T-helper 17 cell (primary cell): Measurements from ENCODE around the gene HSFX3. TPM values are rescaled to one million over a fixed set of nuclear protein-coding genes. Genes with fewer than 3 reads are reported as not detected.
"Not testable (repeated sequence)": the region's sequence is repeated elsewhere in the genome, so short reads cannot be mapped to it uniquely, and the experiment has no call there.

Experiments used
- ATAC-seq: fragments of 150-1000 bp; cut with Tn5 transposase; 2 replicates; pipeline ENCODE4 v1.10.0; 2021; ENCODE audit warnings: mild to moderate bottlenecking, moderate library complexity
- DNase-seq, 3 donors: peaks; one replicate each; pipeline versions ENCODE4 v3.0.0 to v3.0.0-alpha.2; 2020 to 2021
- H3K9me3 ChIP-seq: one replicate; pipeline ENCODE4 v1.7.0; 2013; ENCODE audit warnings: low read length, mild to moderate bottlenecking; ENCODE audit not compliant: control insufficient read depth, poor library complexity, severe bottlenecking
- H3K27ac Mint-ChIP-seq: one replicate; pipeline ENCODE4 v1.8.0; 2022; ENCODE audit warnings: mild to moderate bottlenecking, moderate library complexity, mixed read lengths
- H3K27me3 Mint-ChIP-seq: one replicate; pipeline ENCODE4 v1.8.0; 2022; ENCODE audit warnings: mixed read lengths
- H3K36me3 Mint-ChIP-seq: one replicate; pipeline ENCODE4 v1.8.0; 2022; ENCODE audit warnings: low read depth, mixed read lengths
- H3K4me1 Mint-ChIP-seq: one replicate; pipeline ENCODE4 v1.8.0; 2022; ENCODE audit warnings: mild to moderate bottlenecking, mixed read lengths
- H3K4me3 Mint-ChIP-seq: one replicate; pipeline ENCODE4 v1.8.0; 2022; ENCODE audit warnings: mild to moderate bottlenecking, moderate library complexity, mixed read lengths
- total RNA-seq, 4 donors: library from RNA in 2 of 4; stranded (reverse) in 2 of 4; gene quantifications; one replicate each; pipeline ENCODE4 v1.2.3 and lab custom pipeline; 2022 to 2026

Gene HSFX3
- total RNA-seq, result not detected
- total RNA-seq (lab: John Stamatoyannopoulos, UW), result 0 reads per million in 2 donors

GRCh38 chrX:149549701-149550100, at the start of gene HSFX3:
Gene HSFX3 (minus strand): TSS chrX:149549924. CDS start chrX:149549852, 72 bp downstream.
- not testable (repeated sequence) for H3K9me3 ChIP-seq, H3K36me3 Mint-ChIP-seq, H3K27me3 Mint-ChIP-seq, H3K27ac Mint-ChIP-seq, ATAC-seq, H3K4me1 Mint-ChIP-seq, DNase-seq, H3K4me3 Mint-ChIP-seq

GRCh38 chrX:149598603-149599002, 48.9 kb upstream of the HSFX3 start:
- not testable (repeated sequence) for ATAC-seq, H3K4me3 Mint-ChIP-seq, H3K4me1 Mint-ChIP-seq, H3K27ac Mint-ChIP-seq, DNase-seq, H3K27me3 Mint-ChIP-seq, H3K9me3 ChIP-seq, H3K36me3 Mint-ChIP-seq

- not testable (repeated sequence) for H3K4me1 Mint-ChIP-seq, ATAC-seq, H3K27me3 Mint-ChIP-seq, H3K27ac Mint-ChIP-seq, H3K4me3 Mint-ChIP-seq, H3K9me3 ChIP-seq, DNase-seq, H3K36me3 Mint-ChIP-seq
These were observed 46.2 kb upstream of the HSFX3 start for GRCh38 chrX:149595943-149596342.

- H3K4me3 Mint-ChIP-seq, DNase-seq, H3K9me3 ChIP-seq, H3K4me1 Mint-ChIP-seq, H3K36me3 Mint-ChIP-seq, ATAC-seq, H3K27ac Mint-ChIP-seq, H3K27me3 Mint-ChIP-seq: not testable (repeated sequence)
These were observed 45.5 kb upstream of the HSFX3 start, which contains the start of gene HSFX2 for GRCh38 chrX:149595214-149595613. Gene HSFX2 (minus strand): TSS chrX:149595314. CDS start chrX:149594700, 614 bp downstream.

- not testable (repeated sequence) for H3K36me3 Mint-ChIP-seq, H3K27me3 Mint-ChIP-seq, H3K4me3 Mint-ChIP-seq, H3K27ac Mint-ChIP-seq, ATAC-seq, H3K9me3 ChIP-seq, DNase-seq, H3K4me1 Mint-ChIP-seq
These were observed 41.3 kb upstream of the HSFX3 start for GRCh38 chrX:149590993-149591392.

GRCh38 chrX:149587359-149587758, 37.6 kb upstream of the HSFX3 start, which contains the start of gene MAGEA9B:
Gene MAGEA9B (minus strand): TSS chrX:149587459. CDS start chrX:149583179, 4,280 bp downstream.
- DNase-seq, H3K27ac Mint-ChIP-seq, ATAC-seq, H3K4me3 Mint-ChIP-seq, H3K27me3 Mint-ChIP-seq, H3K9me3 ChIP-seq, H3K4me1 Mint-ChIP-seq, H3K36me3 Mint-ChIP-seq: not testable (repeated sequence)

- not testable (repeated sequence) for H3K4me3 Mint-ChIP-seq, ATAC-seq, H3K36me3 Mint-ChIP-seq, H3K27me3 Mint-ChIP-seq, H3K9me3 ChIP-seq, H3K27ac Mint-ChIP-seq, H3K4me1 Mint-ChIP-seq, DNase-seq
These were observed 35.9 kb upstream of the HSFX3 start for GRCh38 chrX:149585631-149586030.

GRCh38 chrX:149573456-149573855, 23.7 kb upstream of the HSFX3 start:
- H3K27me3 Mint-ChIP-seq, H3K36me3 Mint-ChIP-seq, H3K4me1 Mint-ChIP-seq, H3K9me3 ChIP-seq, ATAC-seq, DNase-seq, H3K4me3 Mint-ChIP-seq, H3K27ac Mint-ChIP-seq: not testable (repeated sequence)

GRCh38 chrX:149572743-149573142, 23.0 kb upstream of the HSFX3 start:
- H3K27me3 Mint-ChIP-seq, result no peaks in the 10 kb centered on the region
- no peaks in the 10 kb centered on the region for H3K9me3 ChIP-seq
- DNase-seq (no peak), ATAC-seq (no peak)
- H3K36me3 Mint-ChIP-seq, result no peaks in the 10 kb centered on the region
- no peak overlapping the region for H3K4me3 Mint-ChIP-seq
- H3K4me1 Mint-ChIP-seq, result no peaks in the 10 kb centered on the region
- H3K27ac Mint-ChIP-seq, result no peak overlapping the region

GRCh38 chrX:149571770-149572169, 22.0 kb upstream of the HSFX3 start:
- no peaks in the 10 kb centered on the region for H3K4me1 Mint-ChIP-seq
- H3K27me3 Mint-ChIP-seq, result no peaks in the 10 kb centered on the region
- no peaks in the 10 kb centered on the region for H3K36me3 Mint-ChIP-seq
- ATAC-seq, result no peak
- H3K9me3 ChIP-seq, result no peaks in the 10 kb centered on the region
- no peak for DNase-seq
- H3K4me3 Mint-ChIP-seq, result no peak overlapping the region
- no peak overlapping the region for H3K27ac Mint-ChIP-seq

GRCh38 chrX:149570668-149571067, 20.9 kb upstream of the HSFX3 start:
- ATAC-seq (no peak), DNase-seq (no peak)
- Mint-ChIP-seq H3K4me1 (no peaks in the 10 kb centered on the region), H3K36me3 (no peaks in the 10 kb centered on the region), H3K27ac (no peak overlapping the region), H3K27me3 (no peaks in the 10 kb centered on the region), H3K4me3 (no peak overlapping the region)
- no peaks in the 10 kb centered on the region for H3K9me3 ChIP-seq

GRCh38 chrX:149569770-149570169, 20.0 kb upstream of the HSFX3 start:
- H3K9me3 ChIP-seq, result no peaks in the 10 kb centered on the region
- H3K27ac Mint-ChIP-seq, result no peak overlapping the region
- H3K4me1 Mint-ChIP-seq, result no peaks in the 10 kb centered on the region
- H3K27me3 Mint-ChIP-seq, result no peaks in the 10 kb centered on the region
- DNase-seq, result no peak
- no peak overlapping the region for H3K4me3 Mint-ChIP-seq
- ATAC-seq, result no peak
- H3K36me3 Mint-ChIP-seq, result no peaks in the 10 kb centered on the region

- no peaks in the 10 kb centered on the region for H3K9me3 ChIP-seq
- no peaks in the 10 kb centered on the region for H3K4me1 Mint-ChIP-seq
- H3K27ac Mint-ChIP-seq, result no peak overlapping the region
- H3K36me3 Mint-ChIP-seq, result no peaks in the 10 kb centered on the region
- no peak overlapping the region for H3K4me3 Mint-ChIP-seq
- no peak for ATAC-seq
- no peak for DNase-seq
- no peaks in the 10 kb centered on the region for H3K27me3 Mint-ChIP-seq
These were observed 19.1 kb upstream of the HSFX3 start for GRCh38 chrX:149568701-149569296.
